ENCODE measurements around the gene MAP6D1. TPM values are rescaled to one million over a fixed set of nuclear protein-coding genes. Genes with fewer than 3 reads are reported as not detected.

Gene MAP6D1
- total RNA-seq, 3 donors from 2014 or later, result 1.4 to 3.9 (median 3.2) TPM

GRCh38 chr3:183830187-183830586 is 4.8 kb upstream of the MAP6D1 start:
- Mint-ChIP-seq H3K4me3 (no peak overlapping the region), H3K27me3 (ENCODE audit: low read depth) (no peaks in the 10 kb centered on the region), H3K4me1 (ENCODE audit: low read depth) (peaks cover 2% of the 10 kb centered on the region), H3K9me3 (no peaks in the 10 kb centered on the region), H3K36me3 (ENCODE audit: insufficient read depth) (peaks cover 24% of the 10 kb centered on the region)
- ATAC-seq (no peak), DNase-seq (no peak)

GRCh38 chr3:183829466-183829865 is 4.1 kb upstream of the MAP6D1 start:
- no peak for ATAC-seq
- DNase-seq, result no peak
- peaks cover 24% of the 10 kb centered on the region for H3K36me3 Mint-ChIP-seq (ENCODE audit: insufficient read depth)
- H3K4me3 Mint-ChIP-seq, result no peak overlapping the region
- no peaks in the 10 kb centered on the region for H3K27me3 Mint-ChIP-seq (ENCODE audit: low read depth)
- H3K9me3 Mint-ChIP-seq, result no peaks in the 10 kb centered on the region
- peaks cover 3% of the 10 kb centered on the region for H3K4me1 Mint-ChIP-seq (ENCODE audit: low read depth)

- DNase-seq, result no peak
- peaks cover 6% of the 10 kb centered on the region for H3K27me3 Mint-ChIP-seq (ENCODE audit: low read depth)
- no peaks in the 10 kb centered on the region for H3K9me3 Mint-ChIP-seq
Measured at GRCh38 chr3:183828538-183828870, 3.1 kb upstream of the MAP6D1 start.

GRCh38 chr3:183827809-183828537 is 2.6 kb upstream of the MAP6D1 start:
- ATAC-seq (no peak), DNase-seq (no peak)
- Mint-ChIP-seq H3K9me3 (no peaks in the 10 kb centered on the region), H3K4me3 (no peak overlapping the region), H3K27me3 (ENCODE audit: low read depth) (peaks cover 6% of the 10 kb centered on the region), H3K4me1 (ENCODE audit: low read depth) (peaks cover 12% of the 10 kb centered on the region), H3K36me3 (ENCODE audit: insufficient read depth) (peaks cover 21% of the 10 kb centered on the region)

More at GRCh38 chr3:183828538-183828870, 3.1 kb upstream of the MAP6D1 start:
- Mint-ChIP-seq H3K4me1 (ENCODE audit: low read depth) (peaks cover 12% of the 10 kb centered on the region), H3K36me3 (ENCODE audit: insufficient read depth) (peaks cover 21% of the 10 kb centered on the region), H3K4me3 (no peak overlapping the region)
- no peak for ATAC-seq

- H3K27me3 Mint-ChIP-seq (ENCODE audit: low read depth), result peaks cover 6% of the 10 kb centered on the region
- DNase-seq, result no peak
Measured at GRCh38 chr3:183826448-183827250, 1.3 kb upstream of the MAP6D1 start.

GRCh38 chr3:183824761-183825455 is 469 bp downstream of the MAP6D1 start:
- H3K9me3 Mint-ChIP-seq, result no peaks in the 10 kb centered on the region
- DNase-seq, result no peak
- peaks cover 8% of the 10 kb centered on the region for H3K36me3 Mint-ChIP-seq (ENCODE audit: insufficient read depth)
- peak overlapping the region; percentile 70 for H3K4me3 Mint-ChIP-seq
- ATAC-seq, result peak; percentile 39 to 42
- H3K4me1 Mint-ChIP-seq (ENCODE audit: low read depth), result peaks cover 12% of the 10 kb centered on the region
- peaks cover 6% of the 10 kb centered on the region for H3K27me3 Mint-ChIP-seq (ENCODE audit: low read depth)

More at GRCh38 chr3:183826448-183827250, 1.3 kb upstream of the MAP6D1 start:
- H3K9me3 Mint-ChIP-seq, result no peaks in the 10 kb centered on the region
- ATAC-seq, result no peak
- H3K4me1 Mint-ChIP-seq (ENCODE audit: low read depth), result peaks cover 12% of the 10 kb centered on the region
- peaks cover 14% of the 10 kb centered on the region for H3K36me3 Mint-ChIP-seq (ENCODE audit: insufficient read depth)
- H3K4me3 Mint-ChIP-seq, result peak overlapping the region; percentile 75

GRCh38 chr3:183823963-183824362 is 1.4 kb downstream of the MAP6D1 start:
- Mint-ChIP-seq H3K4me3 (peak overlapping the region; percentile 70), H3K9me3 (no peaks in the 10 kb centered on the region), H3K27me3 (ENCODE audit: low read depth) (peaks cover 6% of the 10 kb centered on the region), H3K4me1 (ENCODE audit: low read depth) (peaks cover 12% of the 10 kb centered on the region), H3K36me3 (ENCODE audit: insufficient read depth) (peaks cover 10% of the 10 kb centered on the region)
- ATAC-seq, result no peak
- no peak for DNase-seq

- H3K4me1 Mint-ChIP-seq (ENCODE audit: low read depth), result peaks cover 12% of the 10 kb centered on the region
- peaks cover 6% of the 10 kb centered on the region for H3K27me3 Mint-ChIP-seq (ENCODE audit: low read depth)
- H3K4me3 Mint-ChIP-seq, result no peak overlapping the region
- H3K9me3 Mint-ChIP-seq, result no peaks in the 10 kb centered on the region
- peaks cover 5% of the 10 kb centered on the region for H3K36me3 Mint-ChIP-seq (ENCODE audit: insufficient read depth)
- ATAC-seq (no peak), DNase-seq (no peak)
Measured at GRCh38 chr3:183822631-183823030, 2.7 kb downstream of the MAP6D1 start.

GRCh38 chr3:183819831-183820230 is 5.5 kb downstream of the MAP6D1 start:
- Mint-ChIP-seq H3K36me3 (ENCODE audit: insufficient read depth) (peaks cover 7% of the 10 kb centered on the region), H3K9me3 (no peaks in the 10 kb centered on the region), H3K4me1 (ENCODE audit: low read depth) (peaks cover 25% of the 10 kb centered on the region), H3K4me3 (no peak overlapping the region), H3K27me3 (ENCODE audit: low read depth) (peaks cover 6% of the 10 kb centered on the region)
- no peak for ATAC-seq
- DNase-seq, result no peak

- no peak overlapping the region for H3K4me3 Mint-ChIP-seq
- DNase-seq (no peak), ATAC-seq (no peak)
- H3K36me3 Mint-ChIP-seq (ENCODE audit: insufficient read depth), result peaks cover 9% of the 10 kb centered on the region
- H3K4me1 Mint-ChIP-seq (ENCODE audit: low read depth), result peaks cover 20% of the 10 kb centered on the region
- H3K27me3 Mint-ChIP-seq (ENCODE audit: low read depth), result peaks cover 2% of the 10 kb centered on the region
- H3K9me3 Mint-ChIP-seq, result no peaks in the 10 kb centered on the region
Measured at GRCh38 chr3:183818706-183819624, 6.4 kb downstream of the MAP6D1 start.

GRCh38 chr3:183818041-183818620 is 7.2 kb downstream of the MAP6D1 start:
- H3K9me3 Mint-ChIP-seq, result no peaks in the 10 kb centered on the region
- H3K4me3 Mint-ChIP-seq, result no peak overlapping the region
- no peak for ATAC-seq
- no peaks in the 10 kb centered on the region for H3K27me3 Mint-ChIP-seq (ENCODE audit: low read depth)
- peaks cover 17% of the 10 kb centered on the region for H3K4me1 Mint-ChIP-seq (ENCODE audit: low read depth)
- H3K36me3 Mint-ChIP-seq (ENCODE audit: insufficient read depth), result peaks cover 9% of the 10 kb centered on the region
- no peak for DNase-seq

GRCh38 chr3:183817639-183818038 is 7.7 kb downstream of the MAP6D1 start:
- Mint-ChIP-seq H3K9me3 (no peaks in the 10 kb centered on the region), H3K4me3 (no peak overlapping the region), H3K27me3 (ENCODE audit: low read depth) (no peaks in the 10 kb centered on the region), H3K4me1 (ENCODE audit: low read depth) (peaks cover 17% of the 10 kb centered on the region), H3K36me3 (ENCODE audit: insufficient read depth) (peaks cover 9% of the 10 kb centered on the region)
- no peak for ATAC-seq
- DNase-seq, result no peak

GRCh38 chr3:183816681-183817510 is 8.5 kb downstream of the MAP6D1 start:
- ATAC-seq (no peak), DNase-seq (no peak)
- H3K4me3 Mint-ChIP-seq, result no peak overlapping the region
- peaks cover 9% of the 10 kb centered on the region for H3K36me3 Mint-ChIP-seq (ENCODE audit: insufficient read depth)
- no peaks in the 10 kb centered on the region for H3K27me3 Mint-ChIP-seq (ENCODE audit: low read depth)
- H3K9me3 Mint-ChIP-seq, result no peaks in the 10 kb centered on the region
- peaks cover 17% of the 10 kb centered on the region for H3K4me1 Mint-ChIP-seq (ENCODE audit: low read depth)
